ENCODE results near the gene HDAC8.

GRCh38 chrX:72421797-72422196 lies 150.8 kb downstream of the HDAC8 start:
- TF ChIP-seq CTCF (IDR thresholded peaks at IDR 0.05) (no peak), POLR2A (IDR thresholded peaks at IDR 0.05) (no peak)
